ENCODE data around the gene ZBTB20. TPM values are rescaled to one million over a fixed set of nuclear protein-coding genes. Genes with fewer than 3 reads are reported as not detected.

ZBTB20 gene
- total RNA-seq, 1 donor from 2014 or later = 91.2 TPM

DNA sequence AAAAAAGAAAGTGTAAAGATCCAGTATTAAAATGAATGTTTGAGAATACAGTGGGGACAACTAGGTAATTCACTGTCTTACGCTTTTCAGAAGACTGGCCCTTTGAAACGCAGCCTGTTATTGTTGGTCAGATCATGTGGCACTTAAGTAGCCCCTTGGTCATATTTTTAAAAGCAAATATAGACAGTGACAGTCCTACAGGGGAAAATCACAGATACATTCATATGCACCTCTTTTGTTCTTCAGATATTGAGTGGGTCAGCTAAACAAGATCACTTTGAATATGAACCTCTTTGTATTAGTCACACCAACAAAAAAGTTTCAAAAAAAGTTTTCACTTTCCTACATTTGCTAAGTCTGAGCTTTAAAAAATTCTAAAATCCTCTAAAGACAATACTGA is 817.3 kb downstream of the ZBTB20 start:
- no peak for ATAC-seq (ENCODE audit: low read depth)
- peak overlapping the region; percentile 35 for H3K27ac Mint-ChIP-seq
- H3K27me3 Mint-ChIP-seq = no peaks in the 10 kb centered on the region
- H3K36me3 Mint-ChIP-seq (ENCODE audit: low read depth) = peaks cover 35% of the 10 kb centered on the region
- ChIA-PET CTCF (no interaction called here), POLR2A (interaction anchor here (0.6 to 3.5 kb wide), 3 partner anchors 39 to 116 kb away, joined by 4 to 17 read pairs (median 15); no protein-coding TSS in a partner anchor)
- no peak for DNase-seq
- no peak overlapping the region for H3K4me3 Mint-ChIP-seq
- TF ChIP-seq, protein P1, sequence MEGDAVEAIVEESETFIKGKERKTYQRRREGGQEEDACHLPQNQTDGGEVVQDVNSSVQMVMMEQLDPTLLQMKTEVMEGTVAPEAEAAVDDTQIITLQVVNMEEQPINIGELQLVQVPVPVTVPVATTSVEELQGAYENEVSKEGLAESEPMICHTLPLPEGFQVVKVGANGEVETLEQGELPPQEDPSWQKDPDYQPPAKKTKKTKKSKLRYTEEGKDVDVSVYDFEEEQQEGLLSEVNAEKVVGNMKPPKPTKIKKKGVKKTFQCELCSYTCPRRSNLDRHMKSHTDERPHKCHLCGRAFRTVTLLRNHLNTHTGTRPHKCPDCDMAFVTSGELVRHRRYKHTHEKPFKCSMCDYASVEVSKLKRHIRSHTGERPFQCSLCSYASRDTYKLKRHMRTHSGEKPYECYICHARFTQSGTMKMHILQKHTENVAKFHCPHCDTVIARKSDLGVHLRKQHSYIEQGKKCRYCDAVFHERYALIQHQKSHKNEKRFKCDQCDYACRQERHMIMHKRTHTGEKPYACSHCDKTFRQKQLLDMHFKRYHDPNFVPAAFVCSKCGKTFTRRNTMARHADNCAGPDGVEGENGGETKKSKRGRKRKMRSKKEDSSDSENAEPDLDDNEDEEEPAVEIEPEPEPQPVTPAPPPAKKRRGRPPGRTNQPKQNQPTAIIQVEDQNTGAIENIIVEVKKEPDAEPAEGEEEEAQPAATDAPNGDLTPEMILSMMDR (IDR thresholded peaks at IDR 0.05) = no peak
- H3K9me3 Mint-ChIP-seq = no peaks in the 10 kb centered on the region
- H3K4me1 Mint-ChIP-seq = peaks cover 72% of the 10 kb centered on the region
- intact Hi-C loops (cut with micrococcal nuclease) = no loop called here

GRCh38 chr3:114328345-114328744 is 818.7 kb downstream of the ZBTB20 start:
- intact Hi-C loops (cut with micrococcal nuclease) = no loop called here
- Mint-ChIP-seq H3K4me3 (peak overlapping the region; percentile 40), H3K9me3 (no peaks in the 10 kb centered on the region), H3K27ac (peak overlapping the region; percentile 80), H3K27me3 (no peaks in the 10 kb centered on the region), H3K4me1 (peaks cover 77% of the 10 kb centered on the region), H3K36me3 (ENCODE audit: low read depth) (peaks cover 43% of the 10 kb centered on the region)
- ChIA-PET POLR2A (interaction anchor here (1.1 to 3.5 kb wide), 3 partner anchors 37 to 115 kb away, joined by 3 to 15 read pairs (median 10); no protein-coding TSS in a partner anchor), CTCF (interaction anchor here (1.0 to 2.1 kb wide), 2 partner anchors 28 to 37 kb away, joined by 3 to 7 read pairs; no protein-coding TSS in a partner anchor)
- ATAC-seq (ENCODE audit: low read depth) = no peak
- no peak for DNase-seq
- TF ChIP-seq, protein P1 (IDR thresholded peaks at IDR 0.05) = no peak

DNA sequence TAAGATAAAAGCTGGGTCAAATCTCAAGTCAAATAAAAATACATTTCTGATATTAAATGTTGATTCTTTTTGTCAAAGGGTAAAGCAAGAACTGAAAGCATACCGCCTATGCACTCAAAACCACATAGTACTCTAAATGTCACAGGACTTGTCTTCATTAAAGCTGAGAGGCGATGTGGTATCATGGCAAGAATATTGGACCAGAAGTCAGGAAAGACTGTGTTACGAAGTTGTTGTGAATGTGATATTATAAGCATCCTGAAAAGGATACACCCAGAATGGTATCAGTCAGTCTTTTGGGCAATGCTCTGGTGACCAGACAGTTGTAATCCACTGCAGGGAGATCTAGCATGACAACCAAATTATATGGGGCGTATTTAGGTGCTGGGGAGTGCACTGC is 819.4 kb downstream of the ZBTB20 start:
- intact Hi-C loops (cut with micrococcal nuclease) = no loop called here
- Mint-ChIP-seq H3K27me3 (no peaks in the 10 kb centered on the region), H3K4me1 (peaks cover 73% of the 10 kb centered on the region), H3K4me3 (no peak overlapping the region), H3K27ac (peak overlapping the region; percentile 57), H3K9me3 (no peaks in the 10 kb centered on the region), H3K36me3 (ENCODE audit: low read depth) (peaks cover 44% of the 10 kb centered on the region)
- TF ChIP-seq, protein P1 (IDR thresholded peaks at IDR 0.05) = no peak
- DNase-seq = no peak
- CTCF ChIA-PET = interaction anchor here (1.0 to 2.1 kb wide), 2 partner anchors 27 to 36 kb away, joined by 3 to 7 read pairs; no protein-coding TSS in a partner anchor
- POLR2A ChIA-PET = interaction anchor here (1.1 to 3.5 kb wide), 3 partner anchors 37 to 114 kb away, joined by 4 to 15 read pairs (median 10); no protein-coding TSS in a partner anchor
- peak; percentile 47 for ATAC-seq (ENCODE audit: low read depth)

GRCh38 chr3:114323546-114324254 is 823.4 kb downstream of the ZBTB20 start:
- ATAC-seq (ENCODE audit: low read depth) = no peak
- peak overlapping the region; percentile 7 for H3K27ac Mint-ChIP-seq
- DNase-seq = no peak
- POLR2A ChIA-PET = interaction anchor here (0.7 to 1.4 kb wide), 4 partner anchors 14 to 587 kb away, joined by 3 to 12 read pairs (median 4); no protein-coding TSS in a partner anchor
- H3K4me1 Mint-ChIP-seq = peaks cover 50% of the 10 kb centered on the region
- CTCF ChIA-PET = interaction anchor here (0.8 to 5.1 kb wide), 7 partner anchors 11 to 172 kb away, joined by 3 to 18 read pairs (median 3); no protein-coding TSS in a partner anchor
- H3K9me3 Mint-ChIP-seq = no peaks in the 10 kb centered on the region
- peaks cover 33% of the 10 kb centered on the region for H3K36me3 Mint-ChIP-seq (ENCODE audit: low read depth)
- H3K27me3 Mint-ChIP-seq = no peaks in the 10 kb centered on the region
- intact Hi-C loops (cut with micrococcal nuclease) = no loop called here
- TF ChIP-seq, protein P1 (IDR thresholded peaks at IDR 0.05) = no peak
- no peak overlapping the region for H3K4me3 Mint-ChIP-seq

GRCh38 chr3:114320246-114320645 is 826.8 kb downstream of the ZBTB20 start:
- Mint-ChIP-seq H3K4me3 (no peak overlapping the region), H3K27me3 (no peaks in the 10 kb centered on the region), H3K27ac (no peak overlapping the region), H3K4me1 (peaks cover 24% of the 10 kb centered on the region), H3K9me3 (no peaks in the 10 kb centered on the region), H3K36me3 (ENCODE audit: low read depth) (peaks cover 33% of the 10 kb centered on the region)
- POLR2A ChIA-PET = no interaction called here
- DNase-seq (no peak), ATAC-seq (ENCODE audit: low read depth) (no peak)
- CTCF ChIA-PET = interaction anchor here (5.1 kb wide), 1 partner anchor 29 kb away, joined by 18 read pairs; no protein-coding TSS in a partner anchor
- TF ChIP-seq, protein P1 (IDR thresholded peaks at IDR 0.05) = no peak
- intact Hi-C loops (cut with micrococcal nuclease) = no loop called here
